ENCODE measurements around the gene CFAP299.

DNA sequence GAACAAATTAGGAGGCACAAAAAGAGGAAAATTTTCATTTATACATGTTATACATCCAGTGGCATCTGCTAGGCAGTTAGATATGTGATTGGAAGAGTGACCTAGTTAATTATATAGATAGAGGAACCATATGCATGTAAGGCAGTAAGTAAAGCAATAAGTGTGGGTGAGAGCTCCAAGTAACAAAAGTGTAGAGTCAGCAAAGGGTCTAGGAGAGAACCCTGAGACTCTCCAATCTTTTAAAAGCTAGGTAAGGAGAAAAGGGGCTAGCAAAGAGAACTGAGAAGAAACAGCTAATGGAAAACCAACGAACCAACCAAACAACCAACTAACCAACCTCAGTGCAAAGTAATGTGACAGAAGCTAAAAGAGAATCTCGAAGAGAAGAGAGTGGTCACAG lies 3.8 kb upstream of the CFAP299 start:
- TF ChIP-seq EZH2 (IDR thresholded peaks at IDR 0.05; ENCODE audit: borderline replicate concordance, insufficient read depth, low read depth, low read length, poor library complexity, severe bottlenecking): no peak
- TF ChIP-seq, protein P1, sequence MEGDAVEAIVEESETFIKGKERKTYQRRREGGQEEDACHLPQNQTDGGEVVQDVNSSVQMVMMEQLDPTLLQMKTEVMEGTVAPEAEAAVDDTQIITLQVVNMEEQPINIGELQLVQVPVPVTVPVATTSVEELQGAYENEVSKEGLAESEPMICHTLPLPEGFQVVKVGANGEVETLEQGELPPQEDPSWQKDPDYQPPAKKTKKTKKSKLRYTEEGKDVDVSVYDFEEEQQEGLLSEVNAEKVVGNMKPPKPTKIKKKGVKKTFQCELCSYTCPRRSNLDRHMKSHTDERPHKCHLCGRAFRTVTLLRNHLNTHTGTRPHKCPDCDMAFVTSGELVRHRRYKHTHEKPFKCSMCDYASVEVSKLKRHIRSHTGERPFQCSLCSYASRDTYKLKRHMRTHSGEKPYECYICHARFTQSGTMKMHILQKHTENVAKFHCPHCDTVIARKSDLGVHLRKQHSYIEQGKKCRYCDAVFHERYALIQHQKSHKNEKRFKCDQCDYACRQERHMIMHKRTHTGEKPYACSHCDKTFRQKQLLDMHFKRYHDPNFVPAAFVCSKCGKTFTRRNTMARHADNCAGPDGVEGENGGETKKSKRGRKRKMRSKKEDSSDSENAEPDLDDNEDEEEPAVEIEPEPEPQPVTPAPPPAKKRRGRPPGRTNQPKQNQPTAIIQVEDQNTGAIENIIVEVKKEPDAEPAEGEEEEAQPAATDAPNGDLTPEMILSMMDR (IDR thresholded peaks at IDR 0.05): no peak
